ENCODE data around the gene ANKRD29.
"Not testable (repeated sequence)": the region's sequence is repeated elsewhere in the genome, so short reads cannot be mapped to it uniquely, and the experiment has no call there.

ANKRD29 gene

DNA sequence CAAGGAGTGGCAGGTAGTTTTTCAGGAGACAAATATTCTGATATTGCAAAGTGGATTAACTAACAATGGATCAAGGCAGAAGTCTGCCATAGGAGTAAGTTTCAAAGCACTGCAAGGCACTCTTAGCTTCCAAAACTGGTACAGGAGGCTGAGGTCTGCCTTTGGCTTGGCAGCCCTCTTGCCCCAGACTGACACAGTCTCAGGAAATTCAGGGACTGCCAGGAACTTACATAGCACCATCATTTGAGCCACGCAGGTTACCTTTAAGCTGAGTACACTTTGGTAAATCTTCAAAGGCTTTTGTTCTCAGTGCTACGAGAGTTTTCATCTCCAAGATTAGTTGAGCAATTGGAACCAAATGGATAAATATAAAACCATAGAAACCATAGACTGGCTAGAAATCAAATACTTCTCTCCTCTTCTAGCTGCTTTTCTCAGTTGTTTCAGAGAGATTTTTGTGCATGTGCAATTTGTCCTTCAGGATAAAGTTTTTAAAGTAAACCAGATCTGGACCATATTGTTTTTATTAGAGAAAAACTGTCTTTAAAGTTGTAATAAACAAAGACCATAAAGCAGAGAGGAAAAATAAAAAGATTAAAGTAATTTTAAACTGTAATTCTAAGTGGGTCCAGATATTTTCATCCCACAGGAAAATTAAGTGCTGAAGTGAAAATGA, 18.8 kb downstream of the ANKRD29 start:
- DNase-seq: no peak

- DNase-seq: no peak
Observed at GRCh38 chr18:23641937-23642666, 20.6 kb downstream of the ANKRD29 start.

- DNase-seq: no peak
Observed at GRCh38 chr18:23641143-23641720, 21.5 kb downstream of the ANKRD29 start.

DNA sequence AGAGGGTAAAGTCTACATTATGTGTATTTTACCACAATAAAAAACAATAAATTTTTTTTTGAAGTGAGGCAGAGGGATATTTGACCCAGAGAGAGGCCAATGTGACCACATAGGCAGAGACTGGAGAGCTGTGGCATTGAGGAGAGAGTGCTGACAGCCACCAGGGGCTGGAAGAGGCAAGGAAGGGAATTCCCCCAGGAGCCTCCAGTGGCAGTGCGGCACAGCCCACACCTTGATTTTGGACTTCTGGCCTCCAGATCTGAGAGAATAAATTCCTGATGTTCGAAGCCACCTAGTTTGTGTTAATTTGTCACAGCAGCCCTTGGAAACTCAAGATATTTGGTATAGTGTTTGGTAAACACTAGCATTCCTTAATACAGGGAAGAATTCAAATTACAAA, 22.7 kb downstream of the ANKRD29 start:
- no peak for DNase-seq

DNA sequence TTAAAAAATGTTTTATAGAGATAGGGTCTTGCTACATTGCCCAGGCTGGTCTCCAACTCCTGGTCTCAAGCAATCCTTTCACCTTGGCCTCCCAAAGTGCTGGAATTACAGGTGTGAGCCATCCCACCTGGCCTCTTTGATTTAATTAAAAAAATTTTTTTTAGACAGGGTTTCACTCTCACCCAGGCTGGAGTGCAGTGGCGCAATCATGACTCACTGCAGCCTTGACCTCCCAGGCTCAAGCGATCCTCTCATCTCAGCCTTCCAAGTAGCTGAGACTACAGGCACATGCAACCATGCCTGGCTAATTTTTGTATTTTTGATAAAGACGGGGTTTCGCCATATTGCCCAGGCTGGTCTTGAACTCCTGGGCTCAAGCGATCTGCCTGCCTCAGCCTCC, 26.3 kb downstream of the ANKRD29 start:
- DNase-seq: not testable (repeated sequence)

DNA sequence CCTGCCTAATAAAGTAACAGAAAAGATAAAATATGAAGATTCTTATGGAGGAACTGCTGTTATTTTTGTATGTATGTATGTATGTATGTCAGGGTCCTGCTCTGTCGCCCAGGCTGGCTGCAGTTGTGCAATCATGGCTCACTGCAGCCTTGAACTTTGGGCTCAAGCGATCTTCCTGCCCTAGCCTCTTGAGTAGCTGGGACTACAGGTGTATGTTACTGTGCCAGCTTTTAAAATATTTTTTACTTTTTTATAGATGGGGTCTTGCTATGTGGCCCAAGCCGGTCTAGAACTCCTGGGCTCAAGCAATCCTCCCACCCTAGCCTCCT, 26.7 kb downstream of the ANKRD29 start:
- no peak for DNase-seq

- no peak for DNase-seq
Observed at GRCh38 chr18:23635283-23636070, 27.2 kb downstream of the ANKRD29 start.

GRCh38 chr18:23634692-23635091, 28.0 kb downstream of the ANKRD29 start:
- no peak for DNase-seq

DNA sequence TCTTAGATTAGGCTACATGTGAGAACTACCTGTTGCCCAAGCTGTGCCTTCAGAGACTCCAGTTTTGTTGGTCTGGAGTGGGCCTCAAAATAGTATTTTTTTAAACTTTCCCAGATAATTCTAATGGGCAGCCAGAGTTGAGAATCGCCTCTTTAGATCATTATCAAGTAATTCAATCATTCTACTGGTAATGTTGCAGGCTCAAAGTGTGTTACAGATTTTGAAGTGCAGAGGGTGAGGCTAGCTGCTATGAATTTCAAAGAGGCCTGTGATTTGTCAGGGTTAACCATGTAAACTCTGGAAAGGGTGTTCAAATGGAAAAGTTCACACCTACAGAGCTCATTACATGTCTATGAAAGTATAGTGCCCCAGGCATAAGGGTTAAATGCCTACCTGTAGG, 30.1 kb downstream of the ANKRD29 start:
- no peak for DNase-seq

DNA sequence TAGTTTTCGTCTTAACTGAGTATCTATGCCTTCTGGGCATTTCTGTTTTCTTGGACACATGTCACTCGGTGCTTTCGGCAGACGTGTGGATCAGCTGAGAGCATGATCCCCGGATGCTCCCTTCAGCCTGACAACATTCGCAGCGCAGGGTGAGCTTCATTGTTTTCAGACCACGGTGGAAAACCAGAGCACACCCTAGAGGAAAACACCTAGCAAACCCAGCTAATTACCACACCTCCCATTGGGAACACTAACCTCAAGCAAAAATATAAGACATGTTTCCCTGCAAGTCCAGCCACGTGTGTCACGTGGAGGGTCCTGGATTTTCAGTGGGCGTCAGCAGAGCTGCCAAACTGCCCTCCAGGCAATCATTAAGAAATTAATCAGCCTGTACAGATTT, 31.0 kb downstream of the ANKRD29 start:
- DNase-seq: no peak

DNA sequence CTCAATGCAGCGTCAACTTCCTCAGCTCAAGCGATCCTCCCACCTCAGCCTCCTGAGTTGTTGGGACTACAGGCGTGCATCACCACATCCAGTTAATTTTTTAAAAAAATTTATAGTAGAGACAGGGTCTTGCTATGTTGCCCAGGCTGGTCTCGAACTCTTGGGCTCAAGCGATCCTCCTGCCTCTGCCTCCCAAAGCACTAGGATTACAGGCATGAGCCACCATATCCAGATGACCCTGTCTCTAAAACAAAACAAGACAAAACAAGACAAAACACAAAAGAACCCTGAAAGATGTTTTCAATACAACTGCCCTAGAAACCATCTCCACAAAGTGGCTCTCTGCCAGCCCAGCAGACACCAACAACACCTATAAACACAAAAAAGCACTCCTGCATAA, 31.4 kb downstream of the ANKRD29 start:
- no peak for DNase-seq

GRCh38 chr18:23629444-23629946, 33.2 kb downstream of the ANKRD29 start:
- DNase-seq: no peak

- DNase-seq: no peak
Observed at GRCh38 chr18:23627970-23628369, 34.7 kb downstream of the ANKRD29 start.

DNA sequence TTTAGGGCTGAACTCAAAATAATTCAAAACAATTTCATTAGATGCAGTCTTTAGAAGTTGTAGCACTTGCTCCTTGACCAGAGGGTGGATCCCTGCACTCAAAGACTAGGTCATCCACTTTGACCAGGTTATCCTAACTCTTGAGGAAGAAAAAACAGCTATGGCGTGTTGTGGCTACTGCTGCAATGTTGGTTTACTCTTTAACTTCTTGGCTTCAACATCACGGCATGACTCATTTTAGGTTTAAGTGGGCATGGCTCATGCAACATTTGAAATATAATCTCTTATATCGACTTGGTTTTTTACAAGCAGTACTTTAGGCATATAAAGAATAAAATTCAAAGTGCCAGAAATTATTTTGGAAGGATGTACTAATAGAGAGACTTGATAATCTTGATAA, 35.4 kb downstream of the ANKRD29 start:
- no peak for DNase-seq

DNA sequence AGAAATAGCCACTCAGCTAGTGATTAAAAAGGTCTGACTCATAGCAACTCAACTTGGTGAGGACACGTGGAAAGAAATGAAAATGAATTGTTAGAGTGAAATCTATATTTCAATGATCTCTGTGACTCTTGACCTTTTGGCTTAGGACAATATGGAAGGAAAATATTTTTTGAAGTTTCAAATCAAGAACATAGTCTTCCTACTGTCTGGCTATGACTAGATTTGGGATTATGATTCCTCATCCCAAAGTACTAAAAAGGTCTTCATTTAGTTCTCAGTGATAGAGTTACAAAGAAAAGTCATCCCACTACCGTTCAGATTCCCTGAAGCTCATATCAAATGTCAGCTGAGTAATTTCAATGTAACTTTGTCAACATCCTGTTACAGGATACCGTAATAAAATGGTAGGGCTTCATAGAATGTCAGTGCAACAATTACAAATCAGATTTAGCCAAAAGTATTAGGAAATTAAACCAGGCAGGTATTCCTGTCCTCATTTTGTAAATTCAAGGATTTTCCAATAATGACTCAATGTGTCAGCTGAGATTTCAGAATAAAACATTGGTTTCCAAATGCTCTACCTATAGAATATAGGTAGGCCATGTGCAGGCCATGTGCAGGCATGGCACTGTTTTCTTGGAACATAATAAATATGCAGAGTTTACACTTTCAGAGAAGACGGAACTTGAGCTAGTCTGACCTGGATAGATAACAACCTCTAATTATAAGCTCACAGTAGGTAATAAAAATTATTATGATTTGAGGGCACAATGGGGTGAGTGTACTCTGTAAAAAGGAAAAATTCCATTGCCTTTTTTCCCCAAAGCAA, 36.0 kb downstream of the ANKRD29 start:
- DNase-seq: no peak

GRCh38 chr18:23623040-23623439, 39.7 kb downstream of the ANKRD29 start:
- no peak for DNase-seq

- DNase-seq: peak in 1 of 2 donors; percentile 3
Observed at GRCh38 chr18:23619388-23619881, 43.3 kb downstream of the ANKRD29 start.

GRCh38 chr18:23618862-23619387, 43.8 kb downstream of the ANKRD29 start:
- DNase-seq: no peak

- DNase-seq: no peak
Observed at GRCh38 chr18:23617412-23618014, 45.2 kb downstream of the ANKRD29 start.

DNA sequence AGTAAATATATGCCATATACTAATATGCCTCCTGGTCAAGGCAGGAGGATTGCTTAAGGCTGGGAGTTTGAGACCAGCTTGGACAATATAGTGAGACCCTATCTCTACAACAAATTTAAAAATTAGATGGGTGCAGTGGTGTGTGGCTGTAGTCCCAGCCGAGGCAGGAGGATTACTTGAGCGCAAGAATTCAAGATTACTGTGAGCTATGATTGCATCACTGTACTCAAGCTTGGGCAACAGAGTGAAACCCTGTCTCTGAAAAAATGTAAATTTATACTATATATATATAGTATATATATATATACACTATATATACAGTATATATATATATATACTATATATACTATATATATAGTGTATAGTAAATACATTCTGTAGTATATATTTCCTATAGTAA, 46.5 kb downstream of the ANKRD29 start:
- DNase-seq: no peak

DNA sequence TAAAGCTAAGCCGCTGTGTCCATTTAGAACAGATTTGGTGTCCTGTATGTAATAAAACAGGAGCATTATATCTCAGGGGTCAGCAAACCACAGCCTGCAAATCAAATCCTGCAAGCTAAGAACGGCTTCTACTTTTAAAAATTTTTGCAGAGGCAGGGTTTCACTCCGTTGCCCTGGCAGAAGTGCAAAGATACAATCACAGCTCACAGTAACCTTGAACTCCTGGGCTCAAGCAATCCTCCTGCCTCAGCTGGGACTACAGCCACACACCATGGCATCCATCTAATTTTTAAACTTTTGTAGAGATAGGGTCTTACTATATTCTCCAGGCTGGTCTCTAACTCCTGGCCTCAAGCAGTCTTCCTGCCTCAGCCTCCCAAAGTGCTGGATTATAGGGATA, 47.8 kb downstream of the ANKRD29 start:
- DNase-seq: no peak

- DNase-seq: no peak
Observed at GRCh38 chr18:23614413-23614812, 48.3 kb downstream of the ANKRD29 start.
